ENCODE data around the gene RBMS3. TPM values are rescaled to one million over a fixed set of nuclear protein-coding genes. Genes with fewer than 3 reads are reported as not detected.

Gene RBMS3
- total RNA-seq, 2 donors from 2014 or later, result 2.8 to 9.6 TPM

GRCh38 chr3:29452934-29453283, 172.0 kb downstream of the RBMS3 start:
- Histone ChIP-seq H3K27me3 (no peaks in the 10 kb centered on the region), H3K36me3 (no peaks in the 10 kb centered on the region), H3K4me1 (no peaks in the 10 kb centered on the region), H3K9ac (ENCODE audit: low read depth in 2 of 2, low read length in 2 of 2) (no peak overlapping the region), H3K4me3 (no peak overlapping the region), H3K9me3 (no peaks in the 10 kb centered on the region), H3K27ac (no peak overlapping the region)
- TF ChIP-seq, protein P1, sequence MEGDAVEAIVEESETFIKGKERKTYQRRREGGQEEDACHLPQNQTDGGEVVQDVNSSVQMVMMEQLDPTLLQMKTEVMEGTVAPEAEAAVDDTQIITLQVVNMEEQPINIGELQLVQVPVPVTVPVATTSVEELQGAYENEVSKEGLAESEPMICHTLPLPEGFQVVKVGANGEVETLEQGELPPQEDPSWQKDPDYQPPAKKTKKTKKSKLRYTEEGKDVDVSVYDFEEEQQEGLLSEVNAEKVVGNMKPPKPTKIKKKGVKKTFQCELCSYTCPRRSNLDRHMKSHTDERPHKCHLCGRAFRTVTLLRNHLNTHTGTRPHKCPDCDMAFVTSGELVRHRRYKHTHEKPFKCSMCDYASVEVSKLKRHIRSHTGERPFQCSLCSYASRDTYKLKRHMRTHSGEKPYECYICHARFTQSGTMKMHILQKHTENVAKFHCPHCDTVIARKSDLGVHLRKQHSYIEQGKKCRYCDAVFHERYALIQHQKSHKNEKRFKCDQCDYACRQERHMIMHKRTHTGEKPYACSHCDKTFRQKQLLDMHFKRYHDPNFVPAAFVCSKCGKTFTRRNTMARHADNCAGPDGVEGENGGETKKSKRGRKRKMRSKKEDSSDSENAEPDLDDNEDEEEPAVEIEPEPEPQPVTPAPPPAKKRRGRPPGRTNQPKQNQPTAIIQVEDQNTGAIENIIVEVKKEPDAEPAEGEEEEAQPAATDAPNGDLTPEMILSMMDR (IDR thresholded peaks at IDR 0.05), result no peak
- intact Hi-C loops (cut with DNase I), result no loop called here
- no peak for DNase-seq

GRCh38 chr3:29453284-29454001, 172.6 kb downstream of the RBMS3 start:
- Histone ChIP-seq H3K36me3 (no peaks in the 10 kb centered on the region), H3K4me3 (no peak overlapping the region), H3K4me1 (no peaks in the 10 kb centered on the region), H3K27ac (no peak overlapping the region), H3K27me3 (no peaks in the 10 kb centered on the region), H3K9me3 (no peaks in the 10 kb centered on the region), H3K9ac (ENCODE audit: low read depth in 2 of 2, low read length in 2 of 2) (no peak overlapping the region)
- intact Hi-C loops (cut with DNase I), result no loop called here
- TF ChIP-seq, protein P1 (IDR thresholded peaks at IDR 0.05), result no peak
- DNase-seq, result peak; percentile 42

- intact Hi-C loops (cut with DNase I), result no loop called here
- Histone ChIP-seq H3K27me3 (no peaks in the 10 kb centered on the region), H3K4me3 (no peak overlapping the region), H3K9me3 (no peaks in the 10 kb centered on the region), H3K4me1 (no peaks in the 10 kb centered on the region), H3K36me3 (no peaks in the 10 kb centered on the region), H3K9ac (ENCODE audit: low read depth in 2 of 2, low read length in 2 of 2) (no peak overlapping the region), H3K27ac (no peak overlapping the region)
- DNase-seq, result no peak
- TF ChIP-seq, protein P1 (IDR thresholded peaks at IDR 0.05), result no peak
Measured at GRCh38 chr3:29454161-29454611, 173.3 kb downstream of the RBMS3 start.

GRCh38 chr3:29456901-29457300, 176.0 kb downstream of the RBMS3 start:
- no peaks in the 10 kb centered on the region for H3K27me3 ChIP-seq
- H3K9me3 ChIP-seq, result no peaks in the 10 kb centered on the region
- intact Hi-C loops (cut with DNase I), result no loop called here
- TF ChIP-seq, protein P1 (IDR thresholded peaks at IDR 0.05), result no peak
- no peaks in the 10 kb centered on the region for H3K4me1 ChIP-seq
- no peak overlapping the region for H3K9ac ChIP-seq (ENCODE audit: low read depth in 2 of 2, low read length in 2 of 2)
- no peaks in the 10 kb centered on the region for H3K36me3 ChIP-seq
- no peak overlapping the region for H3K27ac ChIP-seq
- H3K4me3 ChIP-seq, result no peak overlapping the region
- DNase-seq, result no peak

DNA sequence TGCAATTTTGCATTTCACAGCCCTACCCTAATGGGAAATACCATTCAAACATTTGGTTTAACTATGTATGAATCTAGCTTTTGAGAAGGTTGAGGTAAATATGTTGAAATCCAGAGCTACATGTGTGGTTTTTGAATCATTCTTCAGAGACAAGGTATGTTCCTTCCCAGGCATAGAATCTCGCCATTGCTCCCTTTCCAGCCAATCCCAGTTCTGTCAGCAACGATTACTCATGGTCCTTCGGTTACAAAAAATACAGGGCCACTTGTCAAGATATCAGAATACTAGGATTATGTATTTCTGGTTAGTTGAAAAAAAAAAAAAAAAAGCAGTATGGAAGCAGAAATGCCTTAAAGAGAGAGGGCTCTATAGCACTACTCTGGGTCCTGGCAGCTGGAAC, 182.4 kb downstream of the RBMS3 start:
- DNase-seq, result no peak
- Histone ChIP-seq H3K36me3 (no peaks in the 10 kb centered on the region), H3K9ac (ENCODE audit: low read depth in 2 of 2, low read length in 2 of 2) (no peak overlapping the region), H3K27me3 (no peaks in the 10 kb centered on the region), H3K9me3 (no peaks in the 10 kb centered on the region), H3K27ac (no peak overlapping the region), H3K4me3 (no peak overlapping the region), H3K4me1 (no peaks in the 10 kb centered on the region)
- TF ChIP-seq, protein P1 (IDR thresholded peaks at IDR 0.05), result no peak
- intact Hi-C loops (cut with DNase I), result no loop called here

Measured in colonic mucosa (tissue), 4 donors.